Activated CD4-positive, CD25-positive, alpha-beta regulatory T cell treated with anti-CD3 and anti-CD28 coated beads, Interleukin-2, amount 50 U/mL, for 72 hours (primary cell): Measurements from ENCODE around the gene CAPN2.
"Not testable (repeated sequence)": the region's sequence is repeated elsewhere in the genome, so short reads cannot be mapped to it uniquely, and the experiment has no call there.

Experiments
- DNase-seq: peaks from one replicate; pipeline ENCODE4 v3.0.0; 2021

Gene CAPN2

GRCh38 chr1:223717695-223718363 is 5.5 kb downstream of the CAPN2 start:
- DNase-seq, result no peak

- no peak for DNase-seq
Observed at GRCh38 chr1:223718850-223719249, 6.5 kb downstream of the CAPN2 start.

- DNase-seq, result no peak
Observed at GRCh38 chr1:223720971-223721591, 8.7 kb downstream of the CAPN2 start.

GRCh38 chr1:223721658-223722607 is 9.6 kb downstream of the CAPN2 start:
- no peak for DNase-seq

- no peak for DNase-seq
Observed at GRCh38 chr1:223723351-223723904, 11.1 kb downstream of the CAPN2 start.

- no peak for DNase-seq
Observed at GRCh38 chr1:223724376-223724775, 12.0 kb downstream of the CAPN2 start.

GRCh38 chr1:223725578-223725977 is 13.2 kb downstream of the CAPN2 start:
- no peak for DNase-seq

GRCh38 chr1:223726380-223727001 is 14.2 kb downstream of the CAPN2 start:
- peak; percentile 72 for DNase-seq

GRCh38 chr1:223727541-223727940 is 15.2 kb downstream of the CAPN2 start:
- no peak for DNase-seq

GRCh38 chr1:223729906-223730305 is 17.6 kb downstream of the CAPN2 start:
- no peak for DNase-seq

GRCh38 chr1:223730479-223731132 is 18.3 kb downstream of the CAPN2 start:
- no peak for DNase-seq

- no peak for DNase-seq
Observed at GRCh38 chr1:223731133-223731770, 18.9 kb downstream of the CAPN2 start.

- no peak for DNase-seq
Observed at GRCh38 chr1:223732993-223733798, 20.9 kb downstream of the CAPN2 start.

- DNase-seq, result no peak
Observed at GRCh38 chr1:223733898-223734852, 21.8 kb downstream of the CAPN2 start.

GRCh38 chr1:223736638-223737037 is 24.3 kb downstream of the CAPN2 start:
- DNase-seq, result not testable (repeated sequence)

- DNase-seq, result no peak
Observed at GRCh38 chr1:223737342-223737741, 25.0 kb downstream of the CAPN2 start.

GRCh38 chr1:223738465-223739365 is 26.4 kb downstream of the CAPN2 start:
- no peak for DNase-seq

GRCh38 chr1:223739366-223740037 is 27.2 kb downstream of the CAPN2 start:
- no peak for DNase-seq
